HK-2 (cell line): ENCODE measurements around the gene PLEKHB2.
"Not testable (repeated sequence)": the region's sequence is repeated elsewhere in the genome, so short reads cannot be mapped to it uniquely, and the experiment has no call there.

Experiments used
- DNase-seq: peaks from one replicate; pipeline ENCODE4 v3.0.0-alpha.2; 2018; ENCODE audit not compliant: unreplicated experiment

PLEKHB2 gene

DNA sequence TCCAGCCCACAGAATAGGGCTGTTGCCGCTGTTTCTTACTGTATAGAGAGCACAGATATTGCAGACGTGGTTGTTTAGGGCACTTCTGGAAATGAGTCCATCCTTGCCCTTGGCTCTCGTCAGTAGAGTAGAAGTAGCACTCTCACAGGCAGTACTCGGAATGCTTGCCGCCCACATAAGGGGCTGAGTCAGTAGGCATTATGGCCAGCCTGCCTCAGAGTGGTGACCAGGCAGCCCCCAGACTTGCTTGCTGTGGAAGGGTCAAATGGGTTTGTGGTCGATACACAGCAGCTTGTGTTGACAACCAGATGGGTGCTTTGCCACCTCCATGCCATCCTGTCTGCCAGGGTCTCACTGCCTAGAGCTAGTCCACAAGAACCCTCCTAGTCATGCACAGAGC, 38.7 kb downstream of the PLEKHB2 start:
- DNase-seq, result no peak

DNA sequence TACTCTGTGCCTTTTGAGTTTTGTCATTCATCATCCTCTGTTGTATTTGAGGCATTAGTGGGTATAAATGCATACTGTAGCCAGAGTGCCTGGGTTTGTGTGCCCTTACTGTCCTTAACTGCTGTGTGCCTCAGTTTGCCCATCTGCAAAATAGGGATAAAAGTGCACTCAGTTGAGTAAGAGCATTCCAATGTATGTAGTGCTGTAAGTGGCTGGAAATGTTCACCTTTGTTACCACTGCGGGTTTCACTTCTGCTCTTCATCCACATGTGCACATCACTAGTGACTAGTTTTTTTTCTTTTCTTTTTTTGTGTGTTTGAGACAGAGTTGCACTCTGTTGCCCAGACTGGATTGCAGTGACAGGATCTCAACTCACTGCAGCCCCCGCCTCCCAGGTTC, 39.9 kb downstream of the PLEKHB2 start:
- no peak for DNase-seq

- DNase-seq, result no peak
Observed at GRCh38 chr2:131146231-131146630, 41.1 kb downstream of the PLEKHB2 start.

- no peak for DNase-seq
Observed at GRCh38 chr2:131146749-131147148, 41.6 kb downstream of the PLEKHB2 start.

- no peak for DNase-seq
Observed at GRCh38 chr2:131148426-131148825, 43.3 kb downstream of the PLEKHB2 start.

- not testable (repeated sequence) for DNase-seq
Observed at GRCh38 chr2:131150109-131150508, 45.0 kb downstream of the PLEKHB2 start.

DNA sequence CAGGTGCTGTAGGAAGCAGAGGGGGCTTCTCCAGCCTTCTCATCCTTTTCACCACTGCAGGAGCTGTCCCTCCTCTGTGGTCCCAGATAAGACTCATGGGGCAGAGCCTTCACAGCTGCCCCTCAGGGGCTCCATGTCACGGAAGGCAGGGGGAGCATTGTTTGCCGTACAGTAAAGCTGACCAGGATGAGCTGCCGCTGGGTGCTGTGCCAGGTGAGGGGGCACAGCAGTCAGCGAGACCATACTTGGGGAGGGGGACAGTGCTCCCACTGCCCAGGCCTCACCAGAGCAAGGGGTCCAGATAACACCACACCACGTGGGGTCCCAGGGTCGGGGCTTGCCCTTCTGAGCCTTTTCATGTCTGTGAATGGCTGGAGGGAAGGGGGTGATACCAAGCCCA, 46.3 kb downstream of the PLEKHB2 start:
- no peak for DNase-seq

- no peak for DNase-seq
Observed at GRCh38 chr2:131152074-131152473, 46.9 kb downstream of the PLEKHB2 start.

- no peak for DNase-seq
Observed at GRCh38 chr2:131153529-131153928, 48.4 kb downstream of the PLEKHB2 start.

GRCh38 chr2:131154071-131154531, 49.0 kb downstream of the PLEKHB2 start:
- DNase-seq, result peak; percentile 70

- DNase-seq, result no peak
Observed at GRCh38 chr2:131154647-131155046, 49.5 kb downstream of the PLEKHB2 start.

GRCh38 chr2:131155208-131155855, 50.2 kb downstream of the PLEKHB2 start:
- no peak for DNase-seq

DNA sequence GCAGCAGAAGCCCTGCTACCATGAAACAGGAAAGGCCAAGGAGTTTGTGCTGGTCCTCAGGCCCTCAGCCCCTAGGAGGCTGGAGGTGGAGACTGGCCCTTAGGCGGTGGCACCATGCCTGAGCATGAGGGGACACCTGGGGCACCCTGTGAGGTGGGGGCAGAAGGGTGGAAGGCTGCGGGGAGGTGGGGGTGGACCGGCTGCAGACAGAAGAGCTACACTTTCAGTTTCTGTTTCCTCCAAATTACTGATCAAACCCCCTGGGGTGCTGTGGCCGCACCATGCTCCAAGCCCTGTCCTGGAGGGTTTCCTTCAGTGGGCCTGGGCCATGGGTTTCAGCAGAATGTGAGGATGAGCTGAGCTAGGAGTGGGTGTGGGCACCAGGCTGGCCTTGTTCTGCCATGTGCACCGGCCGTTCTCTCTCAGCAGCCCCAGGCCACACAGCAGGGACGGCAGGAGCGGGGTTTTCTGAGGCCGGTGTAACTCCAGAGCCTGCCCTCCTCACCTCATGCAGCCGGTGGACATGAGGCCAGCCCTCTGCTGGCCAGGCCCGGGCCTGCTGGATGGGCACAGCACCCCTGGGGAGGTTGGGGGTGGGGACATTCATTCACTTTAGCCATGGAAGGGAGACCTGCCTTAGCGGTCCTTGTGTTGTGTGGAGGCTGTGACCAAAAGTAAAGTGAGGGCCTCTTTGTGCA, 51.5 kb downstream of the PLEKHB2 start:
- DNase-seq, result no peak

DNA sequence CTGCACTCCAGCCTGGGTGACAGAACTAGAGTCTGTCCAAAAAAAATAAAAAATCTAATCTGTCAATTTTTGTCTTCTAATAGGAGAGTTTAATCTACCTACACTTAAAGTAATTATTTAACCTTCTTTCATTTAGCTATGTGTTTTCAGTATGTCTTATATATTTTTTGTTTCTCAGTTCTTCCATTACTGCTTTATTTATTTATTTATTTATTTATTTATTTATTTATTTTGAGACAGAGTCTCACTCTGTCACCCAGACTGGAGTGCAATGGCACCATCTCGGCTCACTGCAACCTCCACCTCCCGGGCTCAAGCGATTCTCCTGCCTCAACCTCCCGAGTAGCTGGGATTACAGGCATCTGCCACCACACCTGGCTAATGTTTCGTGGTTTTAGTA, 60.4 kb downstream of the PLEKHB2 start:
- not testable (repeated sequence) for DNase-seq

DNA sequence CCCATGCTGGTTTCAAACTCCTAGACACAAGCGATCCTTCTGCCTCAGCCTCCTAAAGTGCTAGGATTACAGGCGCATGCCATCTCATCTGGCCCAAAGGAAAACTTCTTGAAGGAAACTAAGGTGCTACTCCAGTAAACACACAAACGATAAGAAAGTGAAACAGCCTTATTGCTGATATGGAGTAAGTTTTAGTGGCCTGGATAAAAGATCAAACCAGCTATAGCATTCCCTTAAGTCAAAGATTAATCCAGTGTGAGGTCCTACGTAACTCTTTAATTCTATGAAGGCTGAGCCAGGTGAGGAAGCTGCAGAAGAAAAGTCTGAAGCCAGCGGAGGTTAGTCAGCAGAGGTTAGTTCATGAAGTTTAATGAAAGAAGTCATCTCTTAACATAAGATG, 63.4 kb downstream of the PLEKHB2 start:
- DNase-seq, result no peak

GRCh38 chr2:131178050-131178449, 72.9 kb downstream of the PLEKHB2 start:
- DNase-seq, result not testable (repeated sequence)

DNA sequence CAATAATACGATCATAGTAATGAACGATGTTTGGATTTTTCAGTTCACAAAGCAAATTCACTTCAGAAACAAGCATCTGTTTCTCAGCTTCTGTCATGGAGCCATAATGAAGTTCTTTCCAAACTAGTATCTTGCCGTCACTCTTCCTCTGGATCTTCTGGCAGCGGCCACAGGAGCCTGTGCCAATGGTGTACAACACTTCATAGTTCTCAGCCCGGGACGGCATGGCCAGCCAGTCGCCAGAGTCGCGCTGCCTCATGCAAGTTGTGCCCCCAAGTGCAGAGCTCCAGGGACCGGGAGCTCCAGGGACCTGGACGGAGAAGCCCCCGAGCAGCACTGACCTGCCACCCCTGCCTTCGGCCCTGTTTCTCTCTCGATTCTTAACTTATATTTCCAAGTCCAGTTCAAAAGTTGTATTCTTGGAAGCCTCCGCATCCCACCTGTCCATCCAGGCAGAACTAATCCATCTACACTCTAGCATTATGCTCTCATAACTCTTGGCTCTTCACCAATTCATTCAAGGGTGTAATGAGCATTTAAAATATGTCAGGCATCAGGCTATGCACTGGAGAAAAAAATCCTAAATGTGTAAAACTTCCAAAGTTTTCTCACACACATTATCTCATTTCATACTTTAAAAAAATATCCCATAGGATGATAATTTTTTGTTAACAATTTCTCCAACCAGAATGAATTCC, 73.7 kb downstream of the PLEKHB2 start:
- not testable (repeated sequence) for DNase-seq

GRCh38 chr2:131181451-131181850, 76.3 kb downstream of the PLEKHB2 start:
- DNase-seq, result not testable (repeated sequence)

- not testable (repeated sequence) for DNase-seq
Observed at GRCh38 chr2:131193421-131193820, 88.3 kb downstream of the PLEKHB2 start.

GRCh38 chr2:131196186-131196585, 91.0 kb downstream of the PLEKHB2 start:
- not testable (repeated sequence) for DNase-seq
